Loucy (cell line): ENCODE measurements around the gene ARL16.

ENCODE experiments used
- CTCF ChIP-seq: fragments of 200-600 bp; sonication (generic); conservative IDR thresholded peaks from 2 replicates; pipeline ENCODE4 v1.5.1; 2014; ENCODE audit warnings: mild to moderate bottlenecking, antibody characterized with exemption, low read length
- EZH2phosphoT487 ChIP-seq: fragments of 200-600 bp; IDR thresholded peaks from 2 replicates; pipeline ENCODE4 v1.6.1; 2018; ENCODE audit warnings: antibody characterized with exemption, mild to moderate bottlenecking, moderate library complexity, borderline replicate concordance

- no peak for TF ChIP-seq CTCF
- no peak for TF ChIP-seq EZH2phosphoT487
Measured at GRCh38 chr17:81660441-81660840, 23.2 kb downstream of the ARL16 start.
